DOHH2 (cell line): Measurements from ENCODE around the gene CD164L2.

Source experiments
- CTCF ChIP-seq: fragments of 200-600 bp; sonication (generic); IDR thresholded peaks from one replicate; pipeline ENCODE4 v1.5.1; 2014; ENCODE audit warnings: antibody characterized with exemption, mild to moderate bottlenecking, low read depth, low read length; ENCODE audit not compliant: poor library complexity, severe bottlenecking
- EZH2phosphoT487 ChIP-seq: fragments of 200-600 bp; sonication (generic); IDR thresholded peaks from 2 replicates; pipeline ENCODE4 v1.6.1; 2017; ENCODE audit warnings: borderline replicate concordance, mild to moderate bottlenecking, antibody characterized with exemption, low read length, moderate library complexity, mixed read lengths

DNA sequence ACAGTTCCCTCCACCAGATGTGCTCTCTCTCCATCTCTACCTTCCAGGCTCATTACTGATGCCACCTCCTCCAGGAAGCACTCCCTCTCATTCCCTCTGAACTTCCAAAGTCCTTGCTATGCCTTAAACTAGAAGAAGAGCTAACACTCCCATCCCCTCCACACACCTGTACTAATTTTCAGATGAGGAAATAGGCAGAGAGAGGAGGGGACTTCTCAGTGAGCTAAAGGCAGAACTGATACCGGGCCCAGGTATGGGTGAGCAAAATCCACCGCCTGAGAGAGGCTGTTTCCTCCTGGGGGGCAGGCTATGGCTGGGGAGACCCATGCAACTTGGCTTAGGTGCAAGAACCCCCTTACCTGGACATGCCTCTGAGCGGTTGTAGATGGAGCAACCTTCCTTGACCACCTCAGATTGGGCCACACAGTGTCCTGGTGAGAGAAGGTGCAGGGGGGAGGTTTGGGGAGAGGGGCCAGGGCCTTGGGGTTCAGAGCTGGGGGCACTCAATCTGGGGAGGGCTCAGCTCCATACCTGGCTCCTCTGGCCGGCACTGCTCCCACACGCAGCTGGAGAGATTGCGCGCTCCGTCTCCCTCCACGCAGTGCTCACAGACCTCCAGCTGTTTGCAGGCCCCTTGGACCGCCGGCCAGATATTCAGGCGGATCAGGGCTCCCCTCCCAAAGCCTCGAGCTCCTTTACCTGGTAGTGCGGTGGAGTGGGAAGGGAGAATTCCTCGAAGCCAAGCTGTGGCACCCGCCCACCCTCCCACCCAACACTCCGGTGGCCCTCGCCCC lies 967 bp downstream of the CD164L2 start:
- TF ChIP-seq CTCF = no peak
- no peak for TF ChIP-seq EZH2phosphoT487
